HepG2 (cell line): ENCODE data around the gene NUAK1. TPM values are rescaled to one million over a fixed set of nuclear protein-coding genes. Genes with fewer than 3 reads are reported as not detected.

ENCODE experiments used
- GMEB1 ChIP-seq: sonication (generic); formaldehyde crosslinking; IDR thresholded peaks from 2 replicates; pipeline ENCODE4 v1.5.1; 2020; ENCODE audit warnings: missing genetic modification reagents, mild to moderate bottlenecking, borderline replicate concordance
- ISL2 ChIP-seq: sonication (generic); formaldehyde crosslinking; IDR thresholded peaks from 2 replicates; pipeline ENCODE4 v1.5.0; 2020; ENCODE audit warnings: missing genetic modification reagents
- KMT2A ChIP-seq: sonication (generic); formaldehyde crosslinking; IDR thresholded peaks from 2 replicates; pipeline ENCODE4 v1.4.0; 2020; ENCODE audit warnings: missing genetic modification reagents
- MYNN ChIP-seq: sonication (generic); formaldehyde crosslinking; IDR thresholded peaks from 2 replicates; pipeline ENCODE4 v1.4.0; 2020; ENCODE audit warnings: mild to moderate bottlenecking, low read depth, missing genetic modification reagents
- NR2F6 ChIP-seq, 2 experiments: IDR thresholded peaks; 2 replicates each; pipeline ENCODE4 v1.6.1; 2016; ENCODE audit warnings: antibody characterized with exemption in 1 of 2, mild to moderate bottlenecking in 1 of 2
- ONECUT2 ChIP-seq: sonication (generic); formaldehyde crosslinking; IDR thresholded peaks from 2 replicates; pipeline ENCODE4 v1.4.0; 2020; ENCODE audit warnings: missing genetic modification reagents
- POGZ ChIP-seq: sonication (generic); formaldehyde crosslinking; IDR thresholded peaks from 2 replicates; pipeline ENCODE4 v1.4.0; 2020; ENCODE audit warnings: mild to moderate bottlenecking, missing genetic modification reagents
- SMC3 ChIP-seq: IDR thresholded peaks from 2 replicates; pipeline ENCODE4 v1.6.1; 2011; ENCODE audit warnings: low read length, improper control_type of control experiment
- TFAP4 ChIP-seq: sonication (generic); IDR thresholded peaks from 2 replicates; pipeline ENCODE4 v1.6.1; 2016; ENCODE audit warnings: low read depth, borderline replicate concordance
- ZBTB7B ChIP-seq: sonication (generic); formaldehyde crosslinking; IDR thresholded peaks from 2 replicates; pipeline ENCODE4 v1.4.0; 2020; ENCODE audit warnings: missing genetic modification reagents
- ZMYM3 ChIP-seq: sonication (generic); formaldehyde crosslinking; IDR thresholded peaks from 2 replicates; pipeline ENCODE4 v1.5.1; 2020; ENCODE audit warnings: mild to moderate bottlenecking, missing genetic modification reagents
- ZMYM4 ChIP-seq: sonication (generic); formaldehyde crosslinking; IDR thresholded peaks from 2 replicates; pipeline ENCODE4 v1.8.1; 2023; ENCODE audit warnings: mild to moderate bottlenecking, missing genetic modification reagents
- ZNF281 ChIP-seq: sonication (generic); formaldehyde crosslinking; IDR thresholded peaks from 2 replicates; pipeline ENCODE4 v1.4.0; 2020; ENCODE audit warnings: missing genetic modification reagents, borderline replicate concordance
- ZNF432 ChIP-seq: sonication (generic); formaldehyde crosslinking; IDR thresholded peaks from 2 replicates; pipeline ENCODE4 v1.5.0; 2020; ENCODE audit warnings: missing genetic modification reagents, mild to moderate bottlenecking, borderline replicate concordance
- ZNF607 ChIP-seq: sonication (generic); formaldehyde crosslinking; IDR thresholded peaks from 2 replicates; pipeline ENCODE4 v1.5.1; 2020; ENCODE audit warnings: missing genetic modification reagents, mild to moderate bottlenecking, borderline replicate concordance
- ZNF724P ChIP-seq: sonication (generic); formaldehyde crosslinking; IDR thresholded peaks from 2 replicates; pipeline ENCODE4 v1.8.0; 2022; ENCODE audit warnings: missing genetic modification reagents, borderline replicate concordance
- polyA plus RNA-seq, 8 experiments: library from polyadenylated mRNA; depleted of rRNA in 3 of 8; stranded (reverse) in 7 of 8; unstranded in 1 of 8; fragments of >200 nt; fragmentation: Illumina TruSeq in 4 of 8; extraction: Trizol in 4 of 8; gene quantifications; 2 replicates each; pipeline versions ENCODE4 v1.2.1 to v1.2.3, GENCODE V29; 2011 to 2016; ENCODE audit warnings: low read depth in 4 of 8, missing spikeins in 1 of 8, mixed read lengths in 1 of 8; ENCODE audit not compliant: insufficient read depth in 1 of 8
- total RNA-seq, 5 experiments: library from RNA; depleted of rRNA; stranded (reverse); fragments of >200 nt; fragmentation: Illumina TruSeq; extraction: Trizol; gene quantifications; 2 replicates each; pipeline ENCODE4 v1.2.3, GENCODE V29; 2016; ENCODE audit warnings: low read depth in 1 of 5
- TF ChIP-seq, protein P1 (sequence below): sonication (generic); formaldehyde crosslinking; IDR thresholded peaks from 2 replicates; pipeline ENCODE4 v1.5.1; 2020; ENCODE audit warnings: mild to moderate bottlenecking, missing genetic modification reagents, moderate library complexity
- TF ChIP-seq, protein P2 (sequence below): IDR thresholded peaks from 2 replicates; pipeline ENCODE4 v1.6.1; 2016

Gene NUAK1
- total and polyA plus RNA-seq, 2 of the 13 experiments (the other 11 are each of a cell fraction or from before 2014, with no cell fraction given), result 1.7 to 1.9 TPM

DNA sequence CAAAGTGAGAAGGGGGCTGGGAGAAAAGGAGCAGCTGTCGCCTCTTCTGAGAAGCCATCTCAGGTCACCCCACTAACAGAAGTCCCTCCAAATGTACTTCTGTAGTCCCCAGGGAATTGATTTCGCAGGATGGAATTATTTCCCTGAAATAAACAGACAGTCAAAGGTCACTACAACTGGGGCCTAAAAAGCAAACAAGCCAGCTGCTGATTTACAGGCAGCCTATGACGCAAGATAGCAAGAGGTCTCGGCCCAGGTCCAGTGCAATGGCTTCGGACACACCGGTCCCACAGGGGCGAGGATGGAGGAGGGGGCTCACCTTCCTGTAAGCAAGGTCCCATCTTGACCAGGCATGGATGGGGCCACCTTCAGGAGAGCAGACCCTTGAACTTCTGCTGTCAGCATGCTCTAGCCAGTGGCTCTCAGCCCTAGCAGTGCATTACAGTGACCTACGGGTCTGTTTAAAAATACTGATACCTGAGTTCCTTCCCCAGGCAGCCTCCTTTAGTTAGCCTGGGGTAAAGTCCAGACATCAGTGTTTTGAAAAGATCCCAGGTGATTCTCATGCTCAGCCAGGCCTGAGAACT lies 18.1 kb downstream of the NUAK1 start (continued):
- TF ChIP-seq ZBTB7B (CRISPR knock-in tag), result peak; percentile 90
- peak; percentile 59; the same call in 1 of the 2 replicates for TF ChIP-seq ZMYM4 (CRISPR knock-in tag)
- TF ChIP-seq ISL2, result peak; percentile 78; the same call in 1 of the 2 replicates
- peak; percentile 67; the same call in 1 of the 2 replicates for TF ChIP-seq POGZ
- peak; percentile 43 for TF ChIP-seq SMC3
- peak; percentile 80; the same call in 1 of the 2 replicates for TF ChIP-seq TFAP4
- TF ChIP-seq ZMYM3, result peak; percentile 76
- no peak for TF ChIP-seq ZNF724P (CRISPR knock-in tag)
- TF ChIP-seq, protein P1, sequence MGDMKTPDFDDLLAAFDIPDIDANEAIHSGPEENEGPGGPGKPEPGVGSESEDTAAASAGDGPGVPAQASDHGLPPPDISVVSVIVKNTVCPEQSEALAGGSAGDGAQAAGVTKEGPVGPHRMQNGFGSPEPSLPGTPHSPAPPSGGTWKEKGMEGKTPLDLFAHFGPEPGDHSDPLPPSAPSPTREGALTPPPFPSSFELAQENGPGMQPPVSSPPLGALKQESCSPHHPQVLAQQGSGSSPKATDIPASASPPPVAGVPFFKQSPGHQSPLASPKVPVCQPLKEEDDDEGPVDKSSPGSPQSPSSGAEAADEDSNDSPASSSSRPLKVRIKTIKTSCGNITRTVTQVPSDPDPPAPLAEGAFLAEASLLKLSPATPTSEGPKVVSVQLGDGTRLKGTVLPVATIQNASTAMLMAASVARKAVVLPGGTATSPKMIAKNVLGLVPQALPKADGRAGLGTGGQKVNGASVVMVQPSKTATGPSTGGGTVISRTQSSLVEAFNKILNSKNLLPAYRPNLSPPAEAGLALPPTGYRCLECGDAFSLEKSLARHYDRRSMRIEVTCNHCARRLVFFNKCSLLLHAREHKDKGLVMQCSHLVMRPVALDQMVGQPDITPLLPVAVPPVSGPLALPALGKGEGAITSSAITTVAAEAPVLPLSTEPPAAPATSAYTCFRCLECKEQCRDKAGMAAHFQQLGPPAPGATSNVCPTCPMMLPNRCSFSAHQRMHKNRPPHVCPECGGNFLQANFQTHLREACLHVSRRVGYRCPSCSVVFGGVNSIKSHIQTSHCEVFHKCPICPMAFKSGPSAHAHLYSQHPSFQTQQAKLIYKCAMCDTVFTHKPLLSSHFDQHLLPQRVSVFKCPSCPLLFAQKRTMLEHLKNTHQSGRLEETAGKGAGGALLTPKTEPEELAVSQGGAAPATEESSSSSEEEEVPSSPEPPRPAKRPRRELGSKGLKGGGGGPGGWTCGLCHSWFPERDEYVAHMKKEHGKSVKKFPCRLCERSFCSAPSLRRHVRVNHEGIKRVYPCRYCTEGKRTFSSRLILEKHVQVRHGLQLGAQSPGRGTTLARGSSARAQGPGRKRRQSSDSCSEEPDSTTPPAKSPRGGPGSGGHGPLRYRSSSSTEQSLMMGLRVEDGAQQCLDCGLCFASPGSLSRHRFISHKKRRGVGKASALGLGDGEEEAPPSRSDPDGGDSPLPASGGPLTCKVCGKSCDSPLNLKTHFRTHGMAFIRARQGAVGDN (CRISPR knock-in tag), result peak; percentile 91
- TF ChIP-seq GMEB1, result peak; percentile 35; the same call in 1 of the 2 replicates
- no peak for TF ChIP-seq ZNF432 (CRISPR knock-in tag)
- TF ChIP-seq ONECUT2 (CRISPR knock-in tag), result peak; percentile 46
- TF ChIP-seq MYNN (CRISPR knock-in tag), result no peak
- TF ChIP-seq NR2F6 (IDR thresholded peaks at IDR 0.05), result peak; percentile 97
- peak; percentile 97 for TF ChIP-seq NR2F6 (CRISPR knock-in tag; IDR thresholded peaks at IDR 0.05)
- peak; percentile 58; the same call in 1 of the 2 replicates for TF ChIP-seq ZNF281 (CRISPR knock-in tag)
- TF ChIP-seq ZNF607 (CRISPR knock-in tag), result peak; percentile 32; the same call in 1 of the 2 replicates
- peak; percentile 45; the same call in 1 of the 2 replicates for TF ChIP-seq KMT2A (CRISPR knock-in tag)
- TF ChIP-seq, protein P2, sequence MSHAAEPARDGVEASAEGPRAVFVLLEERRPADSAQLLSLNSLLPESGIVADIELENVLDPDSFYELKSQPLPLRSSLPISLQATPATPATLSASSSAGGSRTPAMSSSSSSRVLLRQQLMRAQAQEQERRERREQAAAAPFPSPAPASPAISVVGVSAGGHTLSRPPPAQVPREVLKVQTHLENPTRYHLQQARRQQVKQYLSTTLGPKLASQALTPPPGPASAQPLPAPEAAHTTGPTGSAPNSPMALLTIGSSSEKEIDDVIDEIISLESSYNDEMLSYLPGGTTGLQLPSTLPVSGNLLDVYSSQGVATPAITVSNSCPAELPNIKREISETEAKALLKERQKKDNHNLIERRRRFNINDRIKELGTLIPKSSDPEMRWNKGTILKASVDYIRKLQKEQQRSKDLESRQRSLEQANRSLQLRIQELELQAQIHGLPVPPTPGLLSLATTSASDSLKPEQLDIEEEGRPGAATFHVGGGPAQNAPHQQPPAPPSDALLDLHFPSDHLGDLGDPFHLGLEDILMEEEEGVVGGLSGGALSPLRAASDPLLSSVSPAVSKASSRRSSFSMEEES (CRISPR knock-in tag), result peak; percentile 36; the same call in 1 of the 2 replicates
